Smooth muscle cell (in vitro differentiated cells): ENCODE measurements around the gene CALD1. TPM values are rescaled to one million over a fixed set of nuclear protein-coding genes. Genes with fewer than 3 reads are reported as not detected.
A peak's percentile ranks its signal among the peaks of the same experiment; 100 is the strongest.

Experiments
- DNase-seq: peaks from one replicate; lab custom pipeline; 2025; ENCODE audit not compliant: unreplicated experiment; lab: John Stamatoyannopoulos, UW
- H2AFZ ChIP-seq: fragments of 200-600 bp; sonication (generic); 2 replicates; pipeline ENCODE4 v1.6.0; 2016; ENCODE audit warnings: antibody characterized with exemption, low read depth, mild to moderate bottlenecking
- H3F3A ChIP-seq: fragments of 200-600 bp; sonication (generic); 2 replicates; pipeline ENCODE4 v1.6.0; 2017; ENCODE audit warnings: antibody characterized with exemption, low read depth
- H3K27ac ChIP-seq: fragments of 200-600 bp; sonication (generic); 2 replicates; pipeline ENCODE4 v1.5.1; 2016; ENCODE audit warnings: low read depth, mild to moderate bottlenecking
- H3K27me3 ChIP-seq: fragments of 200-600 bp; sonication (generic); 2 replicates; pipeline ENCODE4 v1.6.1; 2016; ENCODE audit warnings: low read depth, mild to moderate bottlenecking
- H3K36me3 ChIP-seq: fragments of 200-600 bp; sonication (generic); 2 replicates; pipeline ENCODE4 v1.5.1; 2016; ENCODE audit warnings: low read depth
- H3K4me1 ChIP-seq: fragments of 200-600 bp; sonication (generic); 2 replicates; pipeline ENCODE4 v1.5.1; 2016; ENCODE audit warnings: low read depth
- H3K4me2 ChIP-seq: fragments of 200-600 bp; sonication (generic); 2 replicates; pipeline ENCODE4 v1.6.0; 2016; ENCODE audit warnings: mild to moderate bottlenecking
- H3K4me3 ChIP-seq: fragments of 200-600 bp; sonication (generic); 2 replicates; pipeline ENCODE4 v1.5.1; 2016; ENCODE audit warnings: mild to moderate bottlenecking
- H3K79me2 ChIP-seq: fragments of 200-600 bp; sonication (generic); 2 replicates; pipeline ENCODE4 v1.6.0; 2016; ENCODE audit warnings: low read depth, mild to moderate bottlenecking
- H3K9ac ChIP-seq: fragments of 200-600 bp; sonication (generic); 2 replicates; pipeline ENCODE4 v1.6.0; 2016; ENCODE audit warnings: low read depth
- H3K9me3 ChIP-seq: fragments of 200-600 bp; sonication (generic); replicated peaks from 2 replicates; pipeline ENCODE4 v1.5.1; 2016; ENCODE audit warnings: low read depth
- H4K20me1 ChIP-seq: fragments of 200-600 bp; sonication (generic); 2 replicates; pipeline ENCODE4 v1.6.0; 2016; ENCODE audit warnings: low read depth
- CTCF ChIP-seq: fragments of 200-600 bp; sonication (generic); IDR thresholded peaks from 2 replicates; pipeline ENCODE4 v1.5.1; 2017; ENCODE audit warnings: borderline replicate concordance, mild to moderate bottlenecking, antibody characterized with exemption; ENCODE audit not compliant: insufficient read depth, poor library complexity, severe bottlenecking
- WGBS: methylation state at CpG from one replicate; pipeline ENCODE4 v1.1.7; 2016; ENCODE audit warnings: low lambda C conversion rate; 5-methylcytosine and 5-hydroxymethylcytosine counted together
- polyA plus RNA-seq: library from polyadenylated mRNA; unstranded; fragments of >200 nt; fragmentation: Nextera tagmentation; extraction: Ambion mirVana; gene quantifications from 2 replicates; pipeline ENCODE4 v1.2.1, GENCODE V29; 2016
- total RNA-seq: library from RNA; depleted of rRNA; stranded (reverse); fragments of >200 nt; gene quantifications from 2 replicates; pipeline ENCODE4 v1.2.3, GENCODE V29; 2014

Gene CALD1
- total and polyA plus RNA-seq, 2 experiments from 2014 or later, result 948 to 1,552 TPM

GRCh38 chr7:134784251-134785049 lies 5.0 kb downstream of the CALD1 start:
- peak overlapping the region; percentile 89 for H3K4me3 ChIP-seq
- no peak for TF ChIP-seq CTCF
- H3K9me3 ChIP-seq, result no peaks in the 10 kb centered on the region
- H3K36me3 ChIP-seq, result no peaks in the 10 kb centered on the region
- H3F3A ChIP-seq, result peaks cover 43% of the 10 kb centered on the region
- H2AFZ ChIP-seq, result no peak overlapping the region
- no peaks in the 10 kb centered on the region for H3K27me3 ChIP-seq
- peaks cover 100% of the 10 kb centered on the region for H4K20me1 ChIP-seq
- WGBS, result 68% methylated on average over 9 of the region's 9 CpGs
- no peak overlapping the region for H3K9ac ChIP-seq
- H3K27ac ChIP-seq, result peak overlapping the region; percentile 92
- H3K79me2 ChIP-seq, result peaks cover 99% of the 10 kb centered on the region
- H3K4me1 ChIP-seq, result peaks cover 29% of the 10 kb centered on the region
- peak overlapping the region; percentile 93 for H3K4me2 ChIP-seq
- no peak for DNase-seq

GRCh38 chr7:134785842-134786241 lies 6.4 kb downstream of the CALD1 start:
- peak overlapping the region; percentile 10 for H3K9ac ChIP-seq
- no peak for DNase-seq
- no peaks in the 10 kb centered on the region for H3K27me3 ChIP-seq
- peak overlapping the region; percentile 4 for H3K4me3 ChIP-seq
- H2AFZ ChIP-seq, result no peak overlapping the region
- no peaks in the 10 kb centered on the region for H3K9me3 ChIP-seq
- H4K20me1 ChIP-seq, result peaks cover 100% of the 10 kb centered on the region
- H3K79me2 ChIP-seq, result peaks cover 100% of the 10 kb centered on the region
- H3K4me1 ChIP-seq, result peaks cover 42% of the 10 kb centered on the region
- no peaks in the 10 kb centered on the region for H3K36me3 ChIP-seq
- H3K4me2 ChIP-seq, result peak overlapping the region; percentile 93
- TF ChIP-seq CTCF, result no peak
- H3F3A ChIP-seq, result peaks cover 33% of the 10 kb centered on the region
- H3K27ac ChIP-seq, result peak overlapping the region; percentile 92

- H2AFZ ChIP-seq, result no peak overlapping the region
- no peaks in the 10 kb centered on the region for H3K9me3 ChIP-seq
- H4K20me1 ChIP-seq, result peaks cover 100% of the 10 kb centered on the region
- H3K4me3 ChIP-seq, result no peak overlapping the region
- no peak for TF ChIP-seq CTCF
- H3K4me2 ChIP-seq, result peak overlapping the region; percentile 93
- peak overlapping the region; percentile 92 for H3K27ac ChIP-seq
- no peak overlapping the region for H3K9ac ChIP-seq
- H3F3A ChIP-seq, result peaks cover 42% of the 10 kb centered on the region
- no peak for DNase-seq
- H3K79me2 ChIP-seq, result peaks cover 100% of the 10 kb centered on the region
- H3K27me3 ChIP-seq, result no peaks in the 10 kb centered on the region
- peaks cover 37% of the 10 kb centered on the region for H3K4me1 ChIP-seq
- H3K36me3 ChIP-seq, result no peaks in the 10 kb centered on the region
- 86% methylated on average over 2 of the region's 2 CpGs for WGBS
Measured at GRCh38 chr7:134787064-134787463, 7.6 kb downstream of the CALD1 start.

GRCh38 chr7:134787720-134788119 lies 8.3 kb downstream of the CALD1 start:
- Histone ChIP-seq H3K27ac (peak overlapping the region; percentile 92), H3K36me3 (no peaks in the 10 kb centered on the region), H2AFZ (no peak overlapping the region), H3K79me2 (peaks cover 100% of the 10 kb centered on the region), H3K27me3 (no peaks in the 10 kb centered on the region), H3K9me3 (no peaks in the 10 kb centered on the region), H3K9ac (no peak overlapping the region), H3K4me2 (peak overlapping the region; percentile 93), H3K4me3 (no peak overlapping the region), H3K4me1 (peaks cover 37% of the 10 kb centered on the region), H4K20me1 (peaks cover 100% of the 10 kb centered on the region), H3F3A (peaks cover 43% of the 10 kb centered on the region)
- DNase-seq, result no peak
- WGBS, result 75% methylated on average over 3 of the region's 3 CpGs
- no peak for TF ChIP-seq CTCF
